Esophagus squamous epithelium (tissue), 5 donors: ENCODE data around the gene TOX2. TPM values are rescaled to one million over a fixed set of nuclear protein-coding genes. Genes with fewer than 3 reads are reported as not detected.

Source experiments
- DNase-seq: peaks from one replicate; lab custom pipeline; 2025; lab: John Stamatoyannopoulos, UW
- H3K27ac ChIP-seq, 4 donors: fragments of 200-600 bp; sonication (generic); one replicate each; pipeline ENCODE4 v1.5.1; 2016 to 2019; ENCODE audit warnings: mild to moderate bottlenecking in 1 of 4
- H3K27me3 ChIP-seq, 4 donors: fragments of 200-600 bp; sonication (generic); 1 replicate in 3 of 4; 2 replicates in 1 of 4; pipeline versions ENCODE4 v1.5.1 to v1.6.0; 2017 to 2021; ENCODE audit warnings: antibody characterized with exemption in 1 of 4
- H3K36me3 ChIP-seq, 3 donors: fragments of 200-600 bp; sonication (generic); one replicate each; pipeline ENCODE4 v1.5.1; 2016 to 2019
- H3K4me1 ChIP-seq, 3 donors: fragments of 200-600 bp; sonication (generic); one replicate each; pipeline ENCODE4 v1.5.1; 2017 to 2019
- H3K4me3 ChIP-seq, 4 donors: fragments of 200-600 bp; sonication (generic); 1 replicate in 3 of 4; 2 replicates in 1 of 4; pipeline ENCODE4 v1.5.1; 2016 to 2019; ENCODE audit warnings: mild to moderate bottlenecking in 2 of 4, moderate library complexity in 1 of 4
- H3K9me3 ChIP-seq, 3 donors: fragments of 200-600 bp; sonication (generic); one replicate each; pipeline ENCODE4 v1.5.1; 2016 to 2019
- CTCF ChIP-seq, 6 experiments: fragments of 450-650 bp in 4 of 6; fragments of 200-600 bp in 2 of 6; sonication (generic) in 2 of 6; IDR thresholded peaks; one replicate each; pipeline ENCODE4 v1.5.1; 2016 to 2019; ENCODE audit warnings: antibody characterized with exemption in 6 of 6, mild to moderate bottlenecking in 4 of 6, moderate library complexity in 4 of 6
- POLR2A ChIP-seq, 4 donors: fragments of 450-650 bp; IDR thresholded peaks; one replicate each; pipeline ENCODE4 v1.6.1; 2017; ENCODE audit warnings: antibody characterized with exemption in 4 of 4, mild to moderate bottlenecking in 4 of 4, moderate library complexity in 3 of 4
- WGBS, 2 donors: methylation state at CpG; one replicate each; pipeline ENCODE4 v1.1.5; 2018; 5-methylcytosine and 5-hydroxymethylcytosine counted together
- intact Hi-C: fragments of 100-400 bp; cut with DNase I; formaldehyde crosslinking; loops from one replicate; pipeline ENCODE4 v1.15.0; 2022
- total RNA-seq, 4 donors: library from RNA; depleted of rRNA; stranded (reverse); fragments of >200 nt; gene quantifications; one replicate each; pipeline ENCODE4 v1.1.0, GENCODE V29; 2016
- donor health status: DM: yes; HTN: yes; CAD: no.

Gene TOX2
- total RNA-seq, 4 donors from 2014 or later: 0.99 to 22.9 (median 3.1) TPM

- peaks cover 0 to 4% (median 0%) of the 10 kb centered on the region in 4 donors for H3K27me3 ChIP-seq
- H3K9me3 ChIP-seq: no peaks in the 10 kb centered on the region
- no peak for TF ChIP-seq POLR2A (IDR thresholded peaks at IDR 0.05)
- no peak for TF ChIP-seq CTCF (IDR thresholded peaks at IDR 0.05)
- no peaks in the 10 kb centered on the region for H3K36me3 ChIP-seq
- DNase-seq: no peak
- WGBS, 2 donors: 89 to 90% methylated on average over 12 to 13 of the region's 14 CpGs
- H3K4me3 ChIP-seq: no peak overlapping the region
- no peak overlapping the region for H3K27ac ChIP-seq
- intact Hi-C loops: no loop called here
- peaks cover 0 to 5% (median 0%) of the 10 kb centered on the region in 3 donors for H3K4me1 ChIP-seq
Measured at GRCh38 chr20:44031001-44031574, 116.4 kb downstream of the TOX2 start.

- DNase-seq: no peak
- TF ChIP-seq POLR2A (IDR thresholded peaks at IDR 0.05) (no peak), CTCF (IDR thresholded peaks at IDR 0.05) (no peak)
- H3K4me1 ChIP-seq: no peaks in the 10 kb centered on the region
- H3K27ac ChIP-seq: no peak overlapping the region
- no peaks in the 10 kb centered on the region for H3K9me3 ChIP-seq
- intact Hi-C loops: no loop called here
- H3K36me3 ChIP-seq: no peaks in the 10 kb centered on the region
- WGBS, 2 donors: 71 to 79% methylated on average over 8 to 12 of the region's 12 CpGs
- H3K4me3 ChIP-seq: no peak overlapping the region
- H3K27me3 ChIP-seq: peaks cover 0 to 4% (median 0%) of the 10 kb centered on the region in 4 donors
Measured at GRCh38 chr20:44031781-44032582, 117.3 kb downstream of the TOX2 start.

- H3K4me1 ChIP-seq: no peaks in the 10 kb centered on the region
- intact Hi-C loops: no loop called here
- peaks cover 0 to 4% (median 0%) of the 10 kb centered on the region in 4 donors for H3K27me3 ChIP-seq
- TF ChIP-seq CTCF (IDR thresholded peaks at IDR 0.05) (no peak), POLR2A (IDR thresholded peaks at IDR 0.05) (no peak)
- H3K36me3 ChIP-seq: no peaks in the 10 kb centered on the region
- WGBS, 2 donors: 67 to 80% methylated on average over 12 of the region's 12 CpGs
- H3K27ac ChIP-seq: no peak overlapping the region
- no peak for DNase-seq
- H3K9me3 ChIP-seq: no peaks in the 10 kb centered on the region
- H3K4me3 ChIP-seq: no peak overlapping the region
Measured at GRCh38 chr20:44032583-44033331, 118.1 kb downstream of the TOX2 start.

- H3K4me1 ChIP-seq: no peaks in the 10 kb centered on the region
- no peak overlapping the region for H3K27ac ChIP-seq
- intact Hi-C loops: no loop called here
- no peak overlapping the region for H3K4me3 ChIP-seq
- WGBS, 2 donors: 4 to 9% methylated on average over 2 of the region's 2 CpGs
- H3K36me3 ChIP-seq: no peaks in the 10 kb centered on the region
- no peak for DNase-seq
- H3K9me3 ChIP-seq: no peaks in the 10 kb centered on the region
- TF ChIP-seq CTCF (IDR thresholded peaks at IDR 0.05): no peak
- peaks cover 0 to 1% (median 0%) of the 10 kb centered on the region in 4 donors for H3K27me3 ChIP-seq
Measured at GRCh38 chr20:44033344-44033743, 118.7 kb downstream of the TOX2 start.
